Activated CD4-positive, alpha-beta T cell treated with anti-CD3 and anti-CD28 coated beads, Interleukin-10, Interleukin-2, amounts not matched to agents 100 ng/mL and 50 ng/mL, durations not matched to agents 16 hours and 8 hours (primary cell): ENCODE results near the gene KIF12.
A peak's percentile ranks its signal among the peaks of the same experiment; 100 is the strongest.

ENCODE experiments used
- DNase-seq: peaks from one replicate; pipeline ENCODE4 v3.0.0-alpha.2; 2020

The KIF12 gene

GRCh38 chr9:114102484-114102883, 3.4 kb upstream of the KIF12 start:
- DNase-seq = no peak

DNA sequence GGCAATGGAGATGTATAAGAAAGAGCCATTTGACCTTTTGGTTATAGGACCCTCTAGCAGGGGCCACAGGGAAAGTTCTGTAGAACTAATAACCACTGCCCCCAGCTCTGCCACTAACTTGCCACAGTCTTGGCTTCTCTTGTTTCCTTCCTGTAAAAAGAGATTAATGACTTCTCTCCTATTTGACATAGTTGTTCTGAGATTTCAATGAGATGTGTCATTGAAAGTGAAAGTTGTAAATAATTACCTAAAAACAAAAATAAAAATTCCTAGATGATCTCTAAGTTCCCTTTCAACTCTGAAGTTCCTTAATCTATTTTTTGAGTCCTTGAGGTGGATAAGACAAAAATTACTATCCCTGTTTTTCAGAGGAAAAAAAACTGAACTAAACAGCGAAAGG, 1.4 kb upstream of the KIF12 start:
- DNase-seq = no peak

DNA sequence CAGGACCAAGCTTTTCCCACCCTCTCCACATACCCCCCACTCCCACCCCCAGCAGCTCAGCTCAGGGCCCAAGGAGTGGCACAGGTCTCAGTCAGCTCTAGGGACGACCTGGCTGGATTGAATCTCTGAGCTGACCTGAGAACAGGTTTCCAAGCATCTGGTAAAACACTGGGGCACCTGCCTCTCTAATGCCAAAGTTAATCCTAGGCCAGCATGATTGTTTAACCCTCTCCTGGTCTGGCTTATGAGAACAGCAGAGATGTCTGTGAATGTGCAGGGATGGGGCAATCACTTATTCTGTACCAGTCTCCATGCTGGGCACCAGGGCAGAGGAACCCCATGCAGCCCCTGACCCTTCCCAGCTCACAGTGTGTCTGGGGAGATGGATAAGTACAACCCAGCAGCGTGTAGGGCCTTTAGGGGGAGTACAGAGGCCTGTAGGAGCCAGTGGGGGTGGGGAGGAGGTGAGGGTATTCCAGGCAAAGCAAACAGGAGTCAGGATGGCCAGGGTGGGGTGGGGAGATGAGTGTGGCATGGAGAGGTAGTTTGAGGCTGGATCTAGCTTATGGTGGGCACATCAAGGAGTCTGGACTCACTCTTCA, 678 bp upstream of the KIF12 start:
- no peak for DNase-seq

GRCh38 chr9:114098021-114098935, 814 bp downstream of the KIF12 start:
- DNase-seq = peak; percentile 21

- no peak for DNase-seq
Measured at GRCh38 chr9:114097613-114098020, 1.5 kb downstream of the KIF12 start.

DNA sequence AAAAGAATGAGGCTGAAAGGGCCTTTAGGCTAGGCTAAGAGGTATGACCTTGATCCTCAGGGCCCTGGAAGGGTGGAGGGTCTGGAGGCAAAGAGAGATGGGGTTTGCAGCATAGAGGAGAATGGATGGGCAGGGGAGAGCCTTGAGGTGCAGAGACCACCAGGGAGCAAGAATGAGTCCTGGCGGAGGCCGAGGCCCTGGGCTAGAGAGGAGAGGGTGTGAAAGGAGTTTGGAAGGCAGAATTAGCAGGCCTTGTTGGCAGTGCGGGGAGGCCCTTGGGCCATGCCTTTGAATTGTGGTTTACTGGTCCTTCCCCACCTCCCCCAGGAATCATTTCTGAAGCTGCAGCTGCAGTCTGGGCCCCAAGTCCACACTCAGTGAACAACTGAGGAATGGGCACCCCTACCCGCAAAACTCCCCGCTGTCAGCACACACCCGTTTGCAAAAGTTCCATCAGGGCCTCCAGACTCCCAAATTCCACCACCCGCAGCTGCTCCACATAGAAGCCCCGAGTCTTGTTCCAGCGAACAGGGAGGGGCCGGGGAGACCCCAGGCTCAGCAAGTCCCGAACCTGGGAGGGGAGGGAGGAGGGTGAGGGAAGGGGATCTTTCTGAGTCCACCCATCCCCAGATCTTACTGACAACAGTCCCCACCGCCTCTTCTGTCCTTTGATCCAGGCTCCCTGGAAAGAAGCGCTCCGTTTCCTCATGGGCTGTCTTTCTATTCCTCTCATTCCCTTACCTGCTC, 2.1 kb downstream of the KIF12 start:
- no peak for DNase-seq

DNA sequence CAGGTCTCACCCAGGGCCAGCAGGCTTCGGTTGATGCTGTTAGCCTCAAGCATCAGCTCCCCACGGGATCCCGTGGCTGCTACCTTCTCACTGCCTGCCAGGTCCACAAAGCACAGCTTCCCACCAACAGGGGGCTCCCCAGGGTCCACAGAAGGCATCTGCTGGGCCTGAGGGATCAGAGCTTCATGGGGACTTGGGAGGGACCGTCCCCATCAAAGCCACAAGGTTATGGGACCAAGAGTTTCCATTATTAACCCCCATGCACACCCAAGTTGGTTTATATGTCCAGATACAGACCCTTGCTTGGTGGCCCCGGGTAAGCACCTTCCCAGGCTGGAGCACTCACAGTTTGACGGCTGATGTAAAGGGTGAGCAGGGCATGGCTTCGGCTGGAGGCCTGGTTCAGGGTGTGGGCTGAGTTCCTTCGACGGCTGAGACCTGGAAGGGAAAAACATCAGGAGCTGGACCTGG, 3.0 kb downstream of the KIF12 start:
- peak; percentile 4 for DNase-seq

DNA sequence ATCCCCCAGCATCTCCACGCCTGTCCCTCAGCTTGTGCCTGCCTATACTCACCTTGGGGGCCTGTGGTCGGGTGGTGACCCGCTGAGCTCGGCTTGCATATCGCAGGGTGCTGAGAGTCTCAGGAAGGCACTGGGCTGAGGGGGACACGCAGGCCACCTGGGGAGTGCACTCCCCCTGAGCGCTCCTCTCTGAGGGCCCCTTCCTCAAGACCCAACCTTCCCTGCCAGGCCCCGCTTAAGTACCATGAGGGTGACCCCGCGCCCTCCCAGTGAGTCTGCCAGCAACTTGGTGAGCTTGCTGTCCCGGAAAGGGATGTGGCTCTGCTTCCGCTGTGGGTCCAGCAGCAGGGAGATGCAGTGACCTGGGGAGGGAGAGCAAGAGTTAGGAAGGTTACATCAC, 4.1 kb downstream of the KIF12 start:
- DNase-seq = no peak

DNA sequence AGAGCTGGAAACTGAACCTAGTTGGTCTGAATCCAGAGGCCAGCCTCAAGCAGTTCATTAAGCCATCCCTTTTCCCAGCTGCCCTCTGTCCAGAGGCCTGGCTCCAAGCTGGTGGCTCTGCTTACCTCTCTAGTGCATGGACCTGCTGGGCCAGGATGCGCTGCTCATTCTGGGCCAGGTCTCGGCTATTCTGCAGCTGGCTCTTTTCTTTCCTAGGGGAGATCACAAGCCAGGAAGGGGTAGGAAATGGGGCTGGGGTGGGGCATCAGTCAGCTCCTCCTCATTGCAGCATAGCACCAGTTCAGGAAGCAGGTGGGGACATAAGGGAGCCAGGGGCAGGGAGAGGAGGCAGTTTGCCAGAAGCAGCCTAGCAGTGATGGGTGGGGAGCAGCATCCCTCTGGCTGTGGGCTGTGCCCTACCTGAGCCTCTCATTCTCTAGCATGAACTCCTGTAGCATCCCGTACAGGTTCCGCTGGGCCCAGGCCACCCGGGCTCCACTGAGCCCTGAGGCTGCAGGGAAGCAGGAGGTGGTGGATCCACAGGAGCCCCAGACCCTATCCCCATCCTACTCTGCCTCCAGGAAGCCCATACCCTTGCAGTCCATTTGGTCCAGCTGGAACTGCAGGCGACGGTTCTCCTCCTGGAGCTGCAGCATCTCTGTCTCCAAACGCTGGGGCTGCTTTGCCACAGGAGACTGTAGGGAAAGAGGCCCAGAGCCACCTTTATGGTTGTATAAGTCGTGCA, 5.2 kb downstream of the KIF12 start:
- DNase-seq = no peak

GRCh38 chr9:114093031-114093471, 6.0 kb downstream of the KIF12 start:
- no peak for DNase-seq

DNA sequence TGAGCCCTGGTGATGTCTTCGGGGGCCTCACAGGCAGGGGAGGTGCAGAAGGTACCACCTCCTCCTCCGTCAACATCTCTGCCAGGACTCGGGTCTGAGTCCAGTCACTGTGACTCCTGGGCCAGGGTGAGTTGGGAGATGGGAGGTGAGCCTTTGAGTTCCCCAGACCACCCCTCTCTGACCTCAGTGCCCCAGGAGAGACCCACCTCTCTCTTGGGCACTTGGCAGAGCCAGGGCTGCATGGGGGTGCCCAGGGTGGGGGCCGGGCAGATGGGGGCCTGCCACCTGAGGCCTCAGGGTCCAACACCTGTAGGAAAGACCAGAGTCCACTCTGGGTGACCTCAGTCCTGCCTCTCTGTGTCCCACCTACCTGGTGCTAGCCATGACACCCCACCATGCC, 6.8 kb downstream of the KIF12 start:
- no peak for DNase-seq

DNA sequence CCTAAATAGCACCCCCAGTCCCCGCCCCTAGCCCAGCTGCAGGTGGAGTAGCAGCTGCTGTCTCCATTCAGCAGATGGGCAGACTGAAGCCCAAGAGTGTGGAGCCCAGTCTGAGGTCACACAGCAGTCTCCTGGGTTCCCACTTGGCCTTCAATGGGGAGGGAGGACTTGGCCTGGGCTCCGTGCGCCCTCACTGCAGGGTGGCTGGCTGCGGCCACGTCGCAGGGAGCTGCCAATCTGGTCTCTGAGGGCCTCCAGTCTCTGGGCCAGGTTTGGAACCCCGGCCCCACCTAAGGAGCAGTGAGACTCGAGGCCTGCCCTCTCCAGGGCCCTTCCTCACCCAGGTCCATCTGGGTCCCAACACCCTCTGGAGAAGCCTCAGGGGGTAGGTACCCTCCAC, 7.4 kb downstream of the KIF12 start:
- no peak for DNase-seq

DNA sequence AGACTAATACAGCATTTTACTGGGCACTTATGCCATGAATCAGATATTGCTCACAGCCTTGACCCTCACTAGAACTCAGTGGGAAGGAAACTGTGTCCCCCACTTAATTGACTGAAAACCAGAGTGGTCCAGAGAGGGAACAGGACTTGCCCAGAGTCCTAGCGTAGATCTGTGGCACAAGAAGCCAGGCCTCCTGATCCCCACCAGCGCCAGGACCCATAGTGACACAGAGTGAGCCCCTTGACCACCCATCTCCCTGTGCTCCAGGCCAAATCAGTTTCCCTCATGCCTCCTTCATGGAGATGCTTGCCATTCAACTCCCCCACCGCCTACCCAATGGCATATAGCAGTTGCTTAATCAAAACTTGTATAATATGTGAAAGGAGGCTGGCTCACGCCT, 8.3 kb downstream of the KIF12 start:
- DNase-seq = no peak

DNA sequence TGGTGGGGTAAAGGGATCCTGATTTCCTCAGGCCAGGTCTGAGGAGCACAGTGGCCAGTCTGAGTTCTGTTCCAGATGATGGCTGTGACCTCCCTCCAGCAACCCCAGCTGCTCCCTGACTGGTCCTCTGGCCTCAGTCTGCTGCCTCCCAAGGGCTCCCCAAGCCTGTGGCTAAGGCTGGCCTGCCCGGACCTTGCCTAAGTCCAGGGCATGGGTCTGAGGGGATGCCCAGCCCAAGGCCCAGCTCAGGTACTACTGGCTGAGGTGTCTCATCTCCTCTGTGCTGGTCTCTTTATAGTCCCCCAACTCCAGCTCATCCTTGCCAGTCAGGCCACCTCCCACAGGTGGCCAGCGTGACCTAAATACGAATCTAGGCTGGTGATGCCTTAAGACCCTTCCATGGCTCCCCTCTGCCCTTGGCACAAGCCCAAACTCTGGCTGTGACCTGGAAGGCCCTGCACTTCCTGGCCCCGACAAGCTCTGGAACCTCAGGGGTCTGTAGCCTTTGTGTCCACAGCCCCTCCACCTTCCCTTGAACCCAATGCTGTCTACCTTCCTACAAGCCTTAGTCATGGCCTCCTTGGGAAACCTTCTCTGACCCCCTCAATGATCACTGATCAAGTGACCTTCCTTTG, 9.8 kb downstream of the KIF12 start:
- no peak for DNase-seq

GRCh38 chr9:114088571-114089170, 10.4 kb downstream of the KIF12 start:
- no peak for DNase-seq

DNA sequence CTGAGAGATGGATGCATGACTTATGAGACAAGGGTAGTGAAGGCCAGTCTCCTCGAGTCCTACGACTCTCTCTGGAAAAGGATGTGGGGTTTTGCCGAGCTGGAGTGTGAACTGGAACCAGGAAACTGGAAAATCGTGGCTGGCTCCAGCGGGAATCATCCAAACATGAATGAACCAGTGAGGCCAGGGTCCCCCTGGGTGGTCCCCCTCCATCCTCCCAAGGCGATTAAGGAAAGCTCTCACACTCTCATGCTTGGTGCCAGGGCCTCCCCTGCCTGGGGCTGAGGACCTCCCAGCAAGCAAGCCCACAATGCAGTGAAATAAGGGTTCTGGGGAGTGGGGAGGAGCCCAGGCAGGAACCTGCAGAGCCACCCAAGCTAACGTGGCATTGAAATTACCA, 11.4 kb downstream of the KIF12 start:
- no peak for DNase-seq

GRCh38 chr9:114086607-114087006, 12.5 kb downstream of the KIF12 start:
- no peak for DNase-seq

- DNase-seq = no peak
Measured at GRCh38 chr9:114086009-114086408, 13.1 kb downstream of the KIF12 start.

DNA sequence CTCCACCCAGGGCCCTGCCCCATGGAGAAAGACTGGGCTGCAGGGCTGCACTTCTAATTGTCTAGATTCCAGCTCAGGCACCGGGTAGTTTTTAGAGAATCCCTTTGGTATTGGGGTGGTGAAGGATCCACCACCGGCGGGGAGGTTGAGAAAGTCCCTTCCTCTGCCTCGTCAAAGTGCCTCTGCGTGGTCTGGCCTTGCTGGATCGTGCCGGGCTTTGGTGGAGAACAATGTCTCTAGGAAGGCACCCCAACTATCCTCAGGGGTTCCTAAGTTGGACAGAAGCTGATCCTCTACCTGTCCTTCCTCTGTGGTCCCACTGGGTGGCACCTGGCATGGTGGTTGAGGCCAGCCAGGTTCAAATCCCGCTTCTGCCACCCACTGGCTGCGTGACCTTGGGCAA, 13.7 kb downstream of the KIF12 start:
- DNase-seq = no peak

GRCh38 chr9:114084282-114085073, 14.6 kb downstream of the KIF12 start:
- DNase-seq = no peak

- DNase-seq = no peak
Measured at GRCh38 chr9:114083666-114084065, 15.4 kb downstream of the KIF12 start.
